SJCRH30 (cell line): ENCODE results near the gene DNAJB13. TPM values are rescaled to one million over a fixed set of nuclear protein-coding genes. Genes with fewer than 3 reads are reported as not detected.
"Not testable (repeated sequence)": the region's sequence is repeated elsewhere in the genome, so short reads cannot be mapped to it uniquely, and the experiment has no call there.

Experiments used
- DNase-seq, 2 experiments: peaks; one replicate each; pipeline ENCODE4 v3.0.0-alpha.2; 2015 to 2020
- H3K27ac ChIP-seq: fragments of 250-450 bp; sonication (Bioruptor Pico); 2 replicates; pipeline ENCODE4 v1.5.1; 2020; ENCODE audit warnings: mild to moderate bottlenecking, moderate library complexity
- H3K27me3 ChIP-seq: fragments of 250-450 bp; sonication (Bioruptor Pico); 2 replicates; pipeline ENCODE4 v1.5.1; 2020; ENCODE audit warnings: mild to moderate bottlenecking, moderate library complexity
- H3K36me3 ChIP-seq: fragments of 250-450 bp; sonication (Bioruptor Pico); 2 replicates; pipeline ENCODE4 v1.5.1; 2020; ENCODE audit warnings: mild to moderate bottlenecking, moderate library complexity
- H3K4me1 ChIP-seq: fragments of 250-450 bp; sonication (Bioruptor Pico); 2 replicates; pipeline ENCODE4 v1.5.1; 2020; ENCODE audit warnings: mild to moderate bottlenecking, moderate library complexity
- H3K4me3 ChIP-seq: fragments of 250-450 bp; sonication (Bioruptor Pico); 2 replicates; pipeline ENCODE4 v1.5.1; 2020; ENCODE audit warnings: mild to moderate bottlenecking, moderate library complexity
- H3K9me3 ChIP-seq: fragments of 250-450 bp; sonication (Bioruptor Pico); replicated peaks from 2 replicates; pipeline ENCODE4 v1.5.1; 2020; ENCODE audit warnings: mild to moderate bottlenecking, moderate library complexity
- total RNA-seq: library from RNA; depleted of rRNA; stranded (reverse); fragments of >200 nt; shearing (Covaris generic); gene quantifications from 2 replicates; pipeline ENCODE4 v1.2.3, GENCODE V29; 2014

Gene DNAJB13
- total RNA-seq, 1 experiment from 2014 or later, result not detected

- Histone ChIP-seq H3K4me1 (peaks cover 7% of the 10 kb centered on the region; the same call in 1 of the 2 replicates), H3K9me3 (no peaks in the 10 kb centered on the region), H3K27ac (no peak overlapping the region), H3K27me3 (no peaks in the 10 kb centered on the region), H3K36me3 (peaks cover 49% of the 10 kb centered on the region), H3K4me3 (no peak overlapping the region)
- DNase-seq, result no peak
These were observed 27.2 kb downstream of the DNAJB13 start for GRCh38 chr11:73977856-73978519.

- no peak for DNase-seq
- Histone ChIP-seq H3K36me3 (peaks cover 49% of the 10 kb centered on the region), H3K9me3 (no peaks in the 10 kb centered on the region), H3K4me3 (no peak overlapping the region), H3K27ac (no peak overlapping the region), H3K27me3 (no peaks in the 10 kb centered on the region), H3K4me1 (peaks cover 7% of the 10 kb centered on the region; the same call in 1 of the 2 replicates)
These were observed 27.8 kb downstream of the DNAJB13 start for GRCh38 chr11:73978576-73979086.

- DNase-seq, result no peak
- Histone ChIP-seq H3K36me3 (peaks cover 45% of the 10 kb centered on the region), H3K4me1 (peaks cover 7% of the 10 kb centered on the region; the same call in 1 of the 2 replicates), H3K27ac (no peak overlapping the region), H3K27me3 (no peaks in the 10 kb centered on the region), H3K4me3 (no peak overlapping the region), H3K9me3 (no peaks in the 10 kb centered on the region)
These were observed 29.5 kb downstream of the DNAJB13 start for GRCh38 chr11:73980001-73980961.

GRCh38 chr11:73981051-73981805 is 30.4 kb downstream of the DNAJB13 start:
- H3K9me3 ChIP-seq, result no peaks in the 10 kb centered on the region
- peaks cover 37% of the 10 kb centered on the region for H3K36me3 ChIP-seq
- no peak for DNase-seq
- peak overlapping the region; percentile 97; the same call in 1 of the 2 replicates for H3K27ac ChIP-seq
- peak overlapping the region; percentile 71 for H3K4me3 ChIP-seq
- peaks cover 7% of the 10 kb centered on the region; the same call in 1 of the 2 replicates for H3K4me1 ChIP-seq
- no peaks in the 10 kb centered on the region for H3K27me3 ChIP-seq

- H3K9me3 ChIP-seq, result no peaks in the 10 kb centered on the region
- H3K36me3 ChIP-seq, result peaks cover 25% of the 10 kb centered on the region
These were observed 31.8 kb downstream of the DNAJB13 start, which contains the start of gene UCP2 for GRCh38 chr11:73982595-73982989. TSS of gene UCP2 (minus strand) at chr11:73982843. CDS start at chr11:73978378, 4,465 bp downstream.

GRCh38 chr11:73982990-73983740 is 32.3 kb downstream of the DNAJB13 start:
- H3K4me1 ChIP-seq, result peaks cover 7% of the 10 kb centered on the region; the same call in 1 of the 2 replicates
- no peaks in the 10 kb centered on the region for H3K9me3 ChIP-seq
- H3K27ac ChIP-seq, result peak overlapping the region; percentile 97
- no peaks in the 10 kb centered on the region for H3K27me3 ChIP-seq
- H3K36me3 ChIP-seq, result peaks cover 19% of the 10 kb centered on the region
- DNase-seq, result peak; percentile 97 to 98
- H3K4me3 ChIP-seq, result peak overlapping the region; percentile 71

More at GRCh38 chr11:73982595-73982989, 31.8 kb downstream of the DNAJB13 start, which contains the start of gene UCP2:
- Histone ChIP-seq H3K27ac (peak within 1 kb of the TSS; percentile 97), H3K4me1 (peaks cover 7% of the 10 kb centered on the region; the same call in 1 of the 2 replicates), H3K4me3 (peak within 1 kb of the TSS; percentile 71), H3K27me3 (no peaks in the 10 kb centered on the region)
- DNase-seq, result peak; percentile 94

GRCh38 chr11:73983741-73984538 is 33.1 kb downstream of the DNAJB13 start:
- Histone ChIP-seq H3K9me3 (no peaks in the 10 kb centered on the region), H3K4me3 (peak overlapping the region; percentile 71), H3K27ac (peak overlapping the region; percentile 97), H3K4me1 (peaks cover 7% of the 10 kb centered on the region; the same call in 1 of the 2 replicates), H3K36me3 (peaks cover 11% of the 10 kb centered on the region), H3K27me3 (no peaks in the 10 kb centered on the region)
- peak; percentile 55 to 61 for DNase-seq

GRCh38 chr11:73985661-73986060 is 34.8 kb downstream of the DNAJB13 start:
- not testable (repeated sequence) for H3K36me3 ChIP-seq, H3K4me3 ChIP-seq, DNase-seq, H3K9me3 ChIP-seq, H3K27me3 ChIP-seq, H3K27ac ChIP-seq, H3K4me1 ChIP-seq

- H3K27me3 ChIP-seq, result no peaks in the 10 kb centered on the region
- no peak overlapping the region for H3K27ac ChIP-seq
- DNase-seq, result no peak
- no peak overlapping the region for H3K4me3 ChIP-seq
- H3K36me3 ChIP-seq, result no peaks in the 10 kb centered on the region
- H3K4me1 ChIP-seq, result no peaks in the 10 kb centered on the region
- no peaks in the 10 kb centered on the region for H3K9me3 ChIP-seq
These were observed 37.4 kb downstream of the DNAJB13 start for GRCh38 chr11:73988227-73988626.

GRCh38 chr11:73989156-73989555 is 38.3 kb downstream of the DNAJB13 start:
- H3K9me3 ChIP-seq, result no peaks in the 10 kb centered on the region
- no peak overlapping the region for H3K27ac ChIP-seq
- H3K27me3 ChIP-seq, result no peaks in the 10 kb centered on the region
- DNase-seq, result no peak
- H3K4me1 ChIP-seq, result no peaks in the 10 kb centered on the region
- H3K4me3 ChIP-seq, result no peak overlapping the region
- H3K36me3 ChIP-seq, result no peaks in the 10 kb centered on the region

- H3K4me3 ChIP-seq, result no peak overlapping the region
- no peak overlapping the region for H3K27ac ChIP-seq
- H3K9me3 ChIP-seq, result no peaks in the 10 kb centered on the region
- H3K27me3 ChIP-seq, result no peaks in the 10 kb centered on the region
- no peak for DNase-seq
- H3K4me1 ChIP-seq, result no peaks in the 10 kb centered on the region
- no peaks in the 10 kb centered on the region for H3K36me3 ChIP-seq
These were observed 39.9 kb downstream of the DNAJB13 start for GRCh38 chr11:73990730-73991129.

- Histone ChIP-seq H3K4me1 (no peaks in the 10 kb centered on the region), H3K9me3 (no peaks in the 10 kb centered on the region), H3K27me3 (no peaks in the 10 kb centered on the region), H3K36me3 (no peaks in the 10 kb centered on the region), H3K27ac (no peak overlapping the region), H3K4me3 (no peak overlapping the region)
- no peak for DNase-seq
These were observed 40.7 kb downstream of the DNAJB13 start for GRCh38 chr11:73991471-73992006.

- DNase-seq, result no peak
- Histone ChIP-seq H3K36me3 (no peaks in the 10 kb centered on the region), H3K4me3 (no peak overlapping the region), H3K27ac (no peak overlapping the region), H3K9me3 (no peaks in the 10 kb centered on the region), H3K4me1 (no peaks in the 10 kb centered on the region), H3K27me3 (no peaks in the 10 kb centered on the region)
These were observed 44.4 kb downstream of the DNAJB13 start for GRCh38 chr11:73995247-73995646.
